ENCODE measurements around the gene OR8K3.

The OR8K3 gene

GRCh38 chr11:56314844-56315243 is at the start of gene OR8K3:
OR8K3 (plus strand) TSS chr11:56315144; CDS start chr11:56318307, 3,163 bp downstream.
- Histone ChIP-seq H3K36me3 (ENCODE audit: control insufficient read depth in 1 of 2, insufficient read depth in 2 of 2, low read length in 2 of 2) (no peaks in the 10 kb centered on the region), H3K4me1 (ENCODE audit: control insufficient read depth in 1 of 2, insufficient read depth in 2 of 2, low read length in 2 of 2) (no peaks in the 10 kb centered on the region), H3K27me3 (ENCODE audit: control insufficient read depth in 1 of 2, insufficient read depth in 2 of 2, low read length in 2 of 2) (no peaks in the 10 kb centered on the region), H3K9ac (ENCODE audit: low read depth in 1 of 2, low read length in 2 of 2) (no peak within 1 kb of the TSS), H3K4me3 (ENCODE audit: low read depth in 1 of 2, low read length in 2 of 2) (no peak within 1 kb of the TSS), H3K9me3 (ENCODE audit: control insufficient read depth in 1 of 2, low read length in 2 of 2) (peaks cover 8 to 12% of the 10 kb centered on the region in 2 donors), H3K27ac (ENCODE audit: low read depth, low read length) (no peak within 1 kb of the TSS)

GRCh38 chr11:56271092-56271491 is 43.9 kb upstream of the OR8K3 start:
- no peak overlapping the region for H3K9ac ChIP-seq (ENCODE audit: low read depth in 1 of 2, low read length in 2 of 2)
- H3K36me3 ChIP-seq (ENCODE audit: control insufficient read depth in 1 of 2, insufficient read depth in 2 of 2, low read length in 2 of 2): no peaks in the 10 kb centered on the region
- no peak overlapping the region for H3K27ac ChIP-seq (ENCODE audit: low read depth, low read length)
- H3K4me1 ChIP-seq (ENCODE audit: control insufficient read depth in 1 of 2, insufficient read depth in 2 of 2, low read length in 2 of 2): no peaks in the 10 kb centered on the region
- H3K9me3 ChIP-seq (ENCODE audit: control insufficient read depth in 1 of 2, low read length in 2 of 2): peaks cover 3 to 11% of the 10 kb centered on the region in 2 donors
- no peaks in the 10 kb centered on the region for H3K27me3 ChIP-seq (ENCODE audit: control insufficient read depth in 1 of 2, insufficient read depth in 2 of 2, low read length in 2 of 2)
- H3K4me3 ChIP-seq (ENCODE audit: low read depth in 1 of 2, low read length in 2 of 2): no peak overlapping the region

GRCh38 chr11:56273854-56274253 is 41.1 kb upstream of the OR8K3 start, which contains the start of gene OR5T1:
OR5T1 (plus strand) TSS chr11:56274154; CDS start chr11:56275639, 1,485 bp downstream.
- H3K27me3 ChIP-seq (ENCODE audit: control insufficient read depth in 1 of 2, insufficient read depth in 2 of 2, low read length in 2 of 2): no peaks in the 10 kb centered on the region
- H3K9me3 ChIP-seq (ENCODE audit: control insufficient read depth in 1 of 2, low read length in 2 of 2): no peaks in the 10 kb centered on the region
- no peaks in the 10 kb centered on the region for H3K4me1 ChIP-seq (ENCODE audit: control insufficient read depth in 1 of 2, insufficient read depth in 2 of 2, low read length in 2 of 2)
- no peak within 1 kb of the TSS for H3K4me3 ChIP-seq (ENCODE audit: low read depth in 1 of 2, low read length in 2 of 2)
- no peak within 1 kb of the TSS for H3K27ac ChIP-seq (ENCODE audit: low read depth, low read length)
- H3K9ac ChIP-seq (ENCODE audit: low read depth in 1 of 2, low read length in 2 of 2): no peak within 1 kb of the TSS
- H3K36me3 ChIP-seq (ENCODE audit: control insufficient read depth in 1 of 2, insufficient read depth in 2 of 2, low read length in 2 of 2): no peaks in the 10 kb centered on the region

- no peaks in the 10 kb centered on the region for H3K36me3 ChIP-seq (ENCODE audit: control insufficient read depth in 1 of 2, insufficient read depth in 2 of 2, low read length in 2 of 2)
- H3K4me1 ChIP-seq (ENCODE audit: control insufficient read depth in 1 of 2, insufficient read depth in 2 of 2, low read length in 2 of 2): no peaks in the 10 kb centered on the region
- H3K4me3 ChIP-seq (ENCODE audit: low read depth in 1 of 2, low read length in 2 of 2): no peak within 1 kb of the TSS
Measured at GRCh38 chr11:56292154-56292553, 22.8 kb upstream of the OR8K3 start, which contains the start of gene OR8H1. OR8H1 (minus strand) TSS chr11:56292254; CDS start chr11:56291062, 1,192 bp downstream.

GRCh38 chr11:56296898-56297297 is 18.0 kb upstream of the OR8K3 start:
- no peaks in the 10 kb centered on the region for H3K36me3 ChIP-seq (ENCODE audit: control insufficient read depth in 1 of 2, insufficient read depth in 2 of 2, low read length in 2 of 2)
- H3K27me3 ChIP-seq (ENCODE audit: control insufficient read depth in 1 of 2, insufficient read depth in 2 of 2, low read length in 2 of 2): no peaks in the 10 kb centered on the region
- H3K9ac ChIP-seq (ENCODE audit: low read depth in 1 of 2, low read length in 2 of 2): no peak overlapping the region
- peaks cover 0 to 3% of the 10 kb centered on the region in 2 donors for H3K9me3 ChIP-seq (ENCODE audit: control insufficient read depth in 1 of 2, low read length in 2 of 2)
- H3K4me3 ChIP-seq (ENCODE audit: low read depth in 1 of 2, low read length in 2 of 2): no peak overlapping the region
- H3K27ac ChIP-seq (ENCODE audit: low read depth, low read length): no peak overlapping the region
- H3K4me1 ChIP-seq (ENCODE audit: control insufficient read depth in 1 of 2, insufficient read depth in 2 of 2, low read length in 2 of 2): no peaks in the 10 kb centered on the region

More at GRCh38 chr11:56292154-56292553, 22.8 kb upstream of the OR8K3 start, which contains the start of gene OR8H1:
- Histone ChIP-seq H3K9me3 (ENCODE audit: control insufficient read depth in 1 of 2, low read length in 2 of 2) (peaks cover 6 to 11% of the 10 kb centered on the region in 2 donors), H3K27ac (ENCODE audit: low read depth, low read length) (no peak within 1 kb of the TSS), H3K27me3 (ENCODE audit: control insufficient read depth in 1 of 2, insufficient read depth in 2 of 2, low read length in 2 of 2) (no peaks in the 10 kb centered on the region), H3K9ac (ENCODE audit: low read depth in 1 of 2, low read length in 2 of 2) (no peak within 1 kb of the TSS)

- H3K4me1 ChIP-seq (ENCODE audit: control insufficient read depth in 1 of 2, insufficient read depth in 2 of 2, low read length in 2 of 2): no peaks in the 10 kb centered on the region
- no peak overlapping the region for H3K4me3 ChIP-seq (ENCODE audit: low read depth in 1 of 2, low read length in 2 of 2)
- no peaks in the 10 kb centered on the region for H3K36me3 ChIP-seq (ENCODE audit: control insufficient read depth in 1 of 2, insufficient read depth in 2 of 2, low read length in 2 of 2)
- no peak overlapping the region for H3K9ac ChIP-seq (ENCODE audit: low read depth in 1 of 2, low read length in 2 of 2)
- peaks cover 17 to 28% of the 10 kb centered on the region in 2 donors for H3K9me3 ChIP-seq (ENCODE audit: control insufficient read depth in 1 of 2, low read length in 2 of 2)
- H3K27me3 ChIP-seq (ENCODE audit: control insufficient read depth in 1 of 2, insufficient read depth in 2 of 2, low read length in 2 of 2): no peaks in the 10 kb centered on the region
- no peak overlapping the region for H3K27ac ChIP-seq (ENCODE audit: low read depth, low read length)
Measured at GRCh38 chr11:56307836-56308235, 7.1 kb upstream of the OR8K3 start.

GRCh38 chr11:56331861-56332491 is 17.0 kb downstream of the OR8K3 start:
- Histone ChIP-seq H3K4me3 (ENCODE audit: low read depth in 1 of 2, low read length in 2 of 2) (no peak overlapping the region), H3K9me3 (ENCODE audit: control insufficient read depth in 1 of 2, low read length in 2 of 2) (peaks cover 5 to 11% of the 10 kb centered on the region in 2 donors), H3K27me3 (ENCODE audit: control insufficient read depth in 1 of 2, insufficient read depth in 2 of 2, low read length in 2 of 2) (no peaks in the 10 kb centered on the region), H3K9ac (ENCODE audit: low read depth in 1 of 2, low read length in 2 of 2) (no peak overlapping the region), H3K4me1 (ENCODE audit: control insufficient read depth in 1 of 2, insufficient read depth in 2 of 2, low read length in 2 of 2) (no peaks in the 10 kb centered on the region), H3K36me3 (ENCODE audit: control insufficient read depth in 1 of 2, insufficient read depth in 2 of 2, low read length in 2 of 2) (no peaks in the 10 kb centered on the region), H3K27ac (ENCODE audit: low read depth, low read length) (no peak overlapping the region)

GRCh38 chr11:56333156-56333555 is 18.2 kb downstream of the OR8K3 start:
- no peak overlapping the region for H3K27ac ChIP-seq (ENCODE audit: low read depth, low read length)
- no peaks in the 10 kb centered on the region for H3K36me3 ChIP-seq (ENCODE audit: control insufficient read depth in 1 of 2, insufficient read depth in 2 of 2, low read length in 2 of 2)
- no peaks in the 10 kb centered on the region for H3K4me1 ChIP-seq (ENCODE audit: control insufficient read depth in 1 of 2, insufficient read depth in 2 of 2, low read length in 2 of 2)
- H3K27me3 ChIP-seq (ENCODE audit: control insufficient read depth in 1 of 2, insufficient read depth in 2 of 2, low read length in 2 of 2): no peaks in the 10 kb centered on the region
- no peak overlapping the region for H3K9ac ChIP-seq (ENCODE audit: low read depth in 1 of 2, low read length in 2 of 2)
- peaks cover 8 to 11% of the 10 kb centered on the region in 2 donors for H3K9me3 ChIP-seq (ENCODE audit: control insufficient read depth in 1 of 2, low read length in 2 of 2)
- no peak overlapping the region for H3K4me3 ChIP-seq (ENCODE audit: low read depth in 1 of 2, low read length in 2 of 2)

GRCh38 chr11:56340289-56340688 is 25.3 kb downstream of the OR8K3 start:
- peaks cover 10 to 13% of the 10 kb centered on the region in 2 donors for H3K9me3 ChIP-seq (ENCODE audit: control insufficient read depth in 1 of 2, low read length in 2 of 2)
- no peak overlapping the region for H3K27ac ChIP-seq (ENCODE audit: low read depth, low read length)
- no peaks in the 10 kb centered on the region for H3K36me3 ChIP-seq (ENCODE audit: control insufficient read depth in 1 of 2, insufficient read depth in 2 of 2, low read length in 2 of 2)
- no peak overlapping the region for H3K4me3 ChIP-seq (ENCODE audit: low read depth in 1 of 2, low read length in 2 of 2)
- H3K27me3 ChIP-seq (ENCODE audit: control insufficient read depth in 1 of 2, insufficient read depth in 2 of 2, low read length in 2 of 2): no peaks in the 10 kb centered on the region
- no peaks in the 10 kb centered on the region for H3K4me1 ChIP-seq (ENCODE audit: control insufficient read depth in 1 of 2, insufficient read depth in 2 of 2, low read length in 2 of 2)
- no peak overlapping the region for H3K9ac ChIP-seq (ENCODE audit: low read depth in 1 of 2, low read length in 2 of 2)

- no peak within 1 kb of the TSS for H3K9ac ChIP-seq (ENCODE audit: low read depth in 1 of 2, low read length in 2 of 2)
- H3K9me3 ChIP-seq (ENCODE audit: control insufficient read depth in 1 of 2, low read length in 2 of 2): peaks cover 5 to 7% of the 10 kb centered on the region in 2 donors
- no peak within 1 kb of the TSS for H3K27ac ChIP-seq (ENCODE audit: low read depth, low read length)
- H3K4me3 ChIP-seq (ENCODE audit: low read depth in 1 of 2, low read length in 2 of 2): no peak within 1 kb of the TSS
- H3K27me3 ChIP-seq (ENCODE audit: control insufficient read depth in 1 of 2, insufficient read depth in 2 of 2, low read length in 2 of 2): no peaks in the 10 kb centered on the region
- H3K36me3 ChIP-seq (ENCODE audit: control insufficient read depth in 1 of 2, insufficient read depth in 2 of 2, low read length in 2 of 2): no peaks in the 10 kb centered on the region
- no peaks in the 10 kb centered on the region for H3K4me1 ChIP-seq (ENCODE audit: control insufficient read depth in 1 of 2, insufficient read depth in 2 of 2, low read length in 2 of 2)
Measured at GRCh38 chr11:56345739-56346138, 30.8 kb downstream of the OR8K3 start, which contains the start of gene OR8K1. OR8K1 (plus strand) TSS chr11:56346039; CDS start chr11:56346039, 0 bp downstream.

All from duodenal mucosa (tissue), 2 donors.